ENCODE results near the gene LMBR1L.

DNA sequence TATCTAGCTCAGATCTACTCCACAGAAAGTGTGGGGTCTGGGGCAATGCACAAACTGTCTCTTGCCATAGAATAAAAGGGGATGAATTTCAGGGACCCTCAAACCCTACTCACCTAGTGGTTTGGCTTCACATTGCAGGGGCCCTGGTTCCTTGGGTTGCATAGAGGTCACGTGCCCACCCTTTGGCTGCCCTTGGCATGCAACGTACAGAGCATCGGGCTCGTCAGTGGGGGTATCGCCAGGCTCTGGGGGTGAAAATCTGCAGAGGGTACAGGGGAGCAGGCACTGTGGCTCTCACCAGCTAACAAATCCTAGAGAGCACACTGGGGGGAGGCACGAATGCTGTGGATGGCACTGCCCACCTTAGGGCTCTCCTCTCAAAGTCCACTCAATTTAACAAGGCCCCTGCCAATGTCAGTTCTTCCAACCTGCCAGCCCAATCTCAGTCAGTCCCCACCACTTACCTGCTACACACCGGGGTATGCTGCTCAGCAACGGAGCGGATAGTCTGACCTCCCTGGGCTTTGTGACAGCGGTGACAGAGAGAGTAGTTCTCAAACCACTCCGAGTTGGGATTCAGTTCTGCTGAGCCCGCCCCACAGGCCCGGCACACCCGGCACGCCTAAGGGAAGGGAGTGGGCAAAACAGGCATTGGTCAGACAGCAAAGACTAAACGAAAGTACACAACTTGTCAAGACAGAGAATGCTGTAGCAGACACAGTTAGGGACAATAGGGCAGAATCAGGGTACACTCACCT, 58.0 kb downstream of the LMBR1L start:
- TF ChIP-seq, protein P1, sequence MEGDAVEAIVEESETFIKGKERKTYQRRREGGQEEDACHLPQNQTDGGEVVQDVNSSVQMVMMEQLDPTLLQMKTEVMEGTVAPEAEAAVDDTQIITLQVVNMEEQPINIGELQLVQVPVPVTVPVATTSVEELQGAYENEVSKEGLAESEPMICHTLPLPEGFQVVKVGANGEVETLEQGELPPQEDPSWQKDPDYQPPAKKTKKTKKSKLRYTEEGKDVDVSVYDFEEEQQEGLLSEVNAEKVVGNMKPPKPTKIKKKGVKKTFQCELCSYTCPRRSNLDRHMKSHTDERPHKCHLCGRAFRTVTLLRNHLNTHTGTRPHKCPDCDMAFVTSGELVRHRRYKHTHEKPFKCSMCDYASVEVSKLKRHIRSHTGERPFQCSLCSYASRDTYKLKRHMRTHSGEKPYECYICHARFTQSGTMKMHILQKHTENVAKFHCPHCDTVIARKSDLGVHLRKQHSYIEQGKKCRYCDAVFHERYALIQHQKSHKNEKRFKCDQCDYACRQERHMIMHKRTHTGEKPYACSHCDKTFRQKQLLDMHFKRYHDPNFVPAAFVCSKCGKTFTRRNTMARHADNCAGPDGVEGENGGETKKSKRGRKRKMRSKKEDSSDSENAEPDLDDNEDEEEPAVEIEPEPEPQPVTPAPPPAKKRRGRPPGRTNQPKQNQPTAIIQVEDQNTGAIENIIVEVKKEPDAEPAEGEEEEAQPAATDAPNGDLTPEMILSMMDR (IDR thresholded peaks at IDR 0.05; ENCODE audit: low read depth, low read length) = no peak
- TF ChIP-seq EZH2phosphoT487 (IDR thresholded peaks at IDR 0.05; ENCODE audit: low read depth) = no peak
